Measurements from ENCODE around the gene PRELID3B.

- no peak for TF ChIP-seq CTCF (conservative IDR thresholded peaks at IDR 0.05; ENCODE audit: low read length)
- TF ChIP-seq EZH2phosphoT487 (IDR thresholded peaks at IDR 0.05; ENCODE audit: borderline replicate concordance), result no peak
These were observed 32.1 kb downstream of the PRELID3B start for GRCh38 chr20:59010321-59010994.

Measured in Loucy (cell line).